GM12875 (cell line): ENCODE results near the gene TAS2R41.

Experiments
- H3K4me3 ChIP-seq: one replicate; pipeline ENCODE4 v1.5.1; 2011; ENCODE audit warnings: low read depth, low read length, control low read depth
- CTCF ChIP-seq: IDR thresholded peaks from 2 replicates; pipeline ENCODE4 v1.5.1; 2011; ENCODE audit warnings: low read depth, mild to moderate bottlenecking, control low read depth, inconsistent platforms, low read length, moderate library complexity, borderline replicate concordance; ENCODE audit not compliant: insufficient read depth

Gene TAS2R41

GRCh38 chr7:143477501-143478150, at the start of gene TAS2R41:
TAS2R41 (plus strand) TSS chr7:143477873; CDS start chr7:143477873, 0 bp downstream.
- H3K4me3 ChIP-seq, result no peak within 1 kb of the TSS
- no peak for TF ChIP-seq CTCF

- no peak overlapping the region for H3K4me3 ChIP-seq
- TF ChIP-seq CTCF, result no peak
These were observed 47.6 kb upstream of the TAS2R41 start for GRCh38 chr7:143429770-143430698.

- no peak for TF ChIP-seq CTCF
- H3K4me3 ChIP-seq, result no peak overlapping the region
These were observed 46.6 kb upstream of the TAS2R41 start for GRCh38 chr7:143431109-143431508.

GRCh38 chr7:143433759-143434158, 43.9 kb upstream of the TAS2R41 start:
- no peak overlapping the region for H3K4me3 ChIP-seq
- TF ChIP-seq CTCF, result no peak

GRCh38 chr7:143434660-143435059, 43.0 kb upstream of the TAS2R41 start:
- H3K4me3 ChIP-seq, result no peak overlapping the region
- TF ChIP-seq CTCF, result no peak

- H3K4me3 ChIP-seq, result no peak overlapping the region
- no peak for TF ChIP-seq CTCF
These were observed 42.4 kb upstream of the TAS2R41 start for GRCh38 chr7:143435266-143435665.
